SK-N-SH treated with all-trans-retinoic acid at 6 μM for 48 hours (cell line): ENCODE results near the gene WWC1.

Source experiments
- ATAC-seq: fragments of 200-7000 bp; cut with Tn5 transposase; 3 replicates; pipeline ENCODE4 v1.9.1; 2020; ENCODE audit warnings: mild to moderate bottlenecking, moderate library complexity
- ARNTL ChIP-seq: fragments of 450-650 bp; formaldehyde crosslinking; IDR thresholded peaks from 2 replicates; pipeline ENCODE4 v1.5.0; 2020; ENCODE audit warnings: low read depth, mild to moderate bottlenecking, moderate library complexity, borderline replicate concordance
- BACH2 ChIP-seq: fragments of 250-450 bp; sonication (Bioruptor Pico); IDR thresholded peaks from 2 replicates; pipeline ENCODE4 v1.9.0; 2021; ENCODE audit warnings: mild to moderate bottlenecking, borderline replicate concordance
- CREB5 ChIP-seq: fragments of 250-450 bp; sonication (Bioruptor Pico); IDR thresholded peaks from 2 replicates; pipeline ENCODE4 v1.5.1; 2020; ENCODE audit warnings: low read depth, mild to moderate bottlenecking, moderate library complexity
- CSDC2 ChIP-seq: fragments of 250-450 bp; sonication (Bioruptor Pico); IDR thresholded peaks from 2 replicates; pipeline ENCODE4 v1.5.0; 2020; ENCODE audit warnings: mild to moderate bottlenecking, moderate library complexity
- CSRNP3 ChIP-seq: fragments of 250-450 bp; sonication (Bioruptor Pico); IDR thresholded peaks from 2 replicates; pipeline ENCODE4 v1.5.1; 2021; ENCODE audit warnings: mild to moderate bottlenecking, moderate library complexity
- ESRRG ChIP-seq: fragments of 250-450 bp; sonication (Bioruptor Pico); IDR thresholded peaks from 2 replicates; pipeline ENCODE4 v1.6.1; 2021; ENCODE audit warnings: mild to moderate bottlenecking
- GLIS3 ChIP-seq: fragments of 250-450 bp; sonication (Bioruptor Pico); IDR thresholded peaks from 2 replicates; pipeline ENCODE4 v1.5.0; 2020; ENCODE audit warnings: mild to moderate bottlenecking, moderate library complexity
- ISL1 ChIP-seq: fragments of 250-450 bp; sonication (Bioruptor Pico); IDR thresholded peaks from 2 replicates; pipeline ENCODE4 v2.1.2; 2022; ENCODE audit warnings: mild to moderate bottlenecking, moderate library complexity
- OSR1 ChIP-seq: fragments of 250-450 bp; sonication (Bioruptor Pico); IDR thresholded peaks from 2 replicates; pipeline ENCODE4 v1.8.0; 2022; ENCODE audit warnings: moderate library complexity, mild to moderate bottlenecking, inconsistent platforms
- PPARA ChIP-seq: fragments of 250-450 bp; sonication (Bioruptor Pico); IDR thresholded peaks from 2 replicates; pipeline ENCODE4 v1.5.0; 2020; ENCODE audit warnings: mild to moderate bottlenecking, borderline replicate concordance
- RARB ChIP-seq: fragments of 250-450 bp; sonication (Bioruptor Pico); IDR thresholded peaks from 2 replicates; pipeline ENCODE4 v1.8.0; 2021; ENCODE audit warnings: mild to moderate bottlenecking, moderate library complexity
- SNAI2 ChIP-seq: fragments of 250-450 bp; sonication (Bioruptor Pico); IDR thresholded peaks from 2 replicates; pipeline ENCODE4 v1.5.0; 2020; ENCODE audit warnings: mild to moderate bottlenecking, moderate library complexity
- TCF4 ChIP-seq: fragments of 250-450 bp; sonication (Bioruptor Pico); IDR thresholded peaks from 2 replicates; pipeline ENCODE4 v1.8.0; 2021; ENCODE audit warnings: mild to moderate bottlenecking, moderate library complexity, borderline replicate concordance
- ZC3H10 ChIP-seq: fragments of 250-450 bp; sonication (Bioruptor Pico); IDR thresholded peaks from 2 replicates; pipeline ENCODE4 v1.5.1; 2021; ENCODE audit warnings: mild to moderate bottlenecking, moderate library complexity
- ZFP3 ChIP-seq: fragments of 250-450 bp; sonication (Bioruptor Pico); IDR thresholded peaks from 2 replicates; pipeline ENCODE4 v1.5.0; 2020; ENCODE audit warnings: mild to moderate bottlenecking, moderate library complexity
- ZFP30 ChIP-seq: fragments of 450-650 bp; formaldehyde crosslinking; IDR thresholded peaks from 2 replicates; pipeline ENCODE4 v1.5.0; 2022; ENCODE audit warnings: mild to moderate bottlenecking, moderate library complexity
- ZNF565 ChIP-seq: fragments of 450-650 bp; formaldehyde crosslinking; conservative IDR thresholded peaks from 2 replicates; pipeline ENCODE4 v1.5.0; 2020; ENCODE audit warnings: low read depth, mild to moderate bottlenecking, moderate library complexity
- ZNF70 ChIP-seq: fragments of 450-650 bp; formaldehyde crosslinking; IDR thresholded peaks from 2 replicates; pipeline ENCODE4 v1.5.0; 2020; ENCODE audit warnings: mild to moderate bottlenecking, moderate library complexity
- ZNF8 ChIP-seq: fragments of 450-650 bp; formaldehyde crosslinking; IDR thresholded peaks from 2 replicates; pipeline ENCODE4 v1.5.0; 2020; ENCODE audit warnings: mild to moderate bottlenecking, moderate library complexity
- TF ChIP-seq, protein P1 (sequence below): fragments of 250-450 bp; sonication (Bioruptor Pico); IDR thresholded peaks from 2 replicates; pipeline ENCODE4 v1.8.0; 2021; ENCODE audit warnings: low read depth, mild to moderate bottlenecking, moderate library complexity, borderline replicate concordance
- TF ChIP-seq, protein P2 (sequence below): fragments of 250-450 bp; sonication (Bioruptor Pico); IDR thresholded peaks from 2 replicates; pipeline ENCODE4 v1.8.0; 2020; ENCODE audit warnings: mild to moderate bottlenecking, moderate library complexity, borderline replicate concordance
- TF ChIP-seq, protein P3 (sequence below): fragments of 250-450 bp; sonication (Bioruptor Pico); IDR thresholded peaks from 2 replicates; pipeline ENCODE4 v1.5.0; 2020; ENCODE audit warnings: mild to moderate bottlenecking, moderate library complexity

The WWC1 gene

GRCh38 chr5:168302785-168303184, 11.3 kb downstream of the WWC1 start:
- no peak for TF ChIP-seq ISL1 (CRISPR knock-in tag)
- no peak for TF ChIP-seq ZNF70
- TF ChIP-seq CSRNP3 (CRISPR knock-in tag): no peak
- TF ChIP-seq, all 23 proteins: peak for 0

GRCh38 chr5:168303393-168304025, 12.1 kb downstream of the WWC1 start:
- no peak for ATAC-seq
- no peak for TF ChIP-seq ZC3H10 (CRISPR knock-in tag)
- no peak for TF ChIP-seq CSDC2 (CRISPR knock-in tag)
- no peak for TF ChIP-seq BACH2 (CRISPR knock-in tag)
- TF ChIP-seq ARNTL (CRISPR knock-in tag): no peak
- TF ChIP-seq CREB5 (CRISPR knock-in tag): no peak
- TF ChIP-seq ZFP30 (CRISPR knock-in tag): no peak
- TF ChIP-seq PPARA (CRISPR knock-in tag): no peak
- TF ChIP-seq, protein P1, sequence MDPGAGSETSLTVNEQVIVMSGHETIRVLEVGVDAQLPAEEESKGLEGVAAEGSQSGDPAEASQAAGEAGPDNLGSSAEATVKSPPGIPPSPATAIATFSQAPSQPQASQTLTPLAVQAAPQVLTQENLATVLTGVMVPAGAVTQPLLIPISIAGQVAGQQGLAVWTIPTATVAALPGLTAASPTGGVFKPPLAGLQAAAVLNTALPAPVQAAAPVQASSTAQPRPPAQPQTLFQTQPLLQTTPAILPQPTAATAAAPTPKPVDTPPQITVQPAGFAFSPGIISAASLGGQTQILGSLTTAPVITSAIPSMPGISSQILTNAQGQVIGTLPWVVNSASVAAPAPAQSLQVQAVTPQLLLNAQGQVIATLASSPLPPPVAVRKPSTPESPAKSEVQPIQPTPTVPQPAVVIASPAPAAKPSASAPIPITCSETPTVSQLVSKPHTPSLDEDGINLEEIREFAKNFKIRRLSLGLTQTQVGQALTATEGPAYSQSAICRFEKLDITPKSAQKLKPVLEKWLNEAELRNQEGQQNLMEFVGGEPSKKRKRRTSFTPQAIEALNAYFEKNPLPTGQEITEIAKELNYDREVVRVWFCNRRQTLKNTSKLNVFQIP (CRISPR knock-in tag): no peak
- TF ChIP-seq SNAI2: no peak
- TF ChIP-seq ZFP3: no peak
- no peak for TF ChIP-seq ESRRG (CRISPR knock-in tag)
- TF ChIP-seq, all 23 proteins: peak for 0

More at GRCh38 chr5:168302785-168303184, 11.3 kb downstream of the WWC1 start:
- no peak for ATAC-seq

DNA sequence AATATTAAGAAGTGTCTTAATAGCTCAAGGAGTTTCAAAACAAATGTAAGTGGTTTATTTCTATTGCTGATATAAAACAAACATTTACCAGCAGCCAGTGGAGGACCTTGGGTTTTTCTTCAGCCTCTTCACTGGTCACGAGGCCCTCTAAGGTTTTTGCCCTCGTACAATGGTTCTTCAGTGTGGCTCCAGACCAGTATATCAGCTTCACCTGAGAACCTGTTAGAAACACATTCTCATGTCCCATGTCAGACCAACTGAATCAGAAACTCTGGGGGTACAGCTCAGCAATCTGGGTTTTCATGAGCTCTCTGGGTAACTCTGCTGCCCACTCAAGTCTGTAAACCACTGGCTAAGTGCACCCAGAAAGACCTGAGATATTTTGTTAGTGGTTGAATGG, 12.9 kb downstream of the WWC1 start:
- ATAC-seq: no peak
- TF ChIP-seq CREB5 (CRISPR knock-in tag): no peak
- no peak for TF ChIP-seq OSR1 (CRISPR knock-in tag)
- TF ChIP-seq RARB: no peak
- no peak for TF ChIP-seq ZNF70
- TF ChIP-seq, protein P1 (CRISPR knock-in tag): no peak
- TF ChIP-seq ZNF565 (CRISPR knock-in tag): no peak
- no peak for TF ChIP-seq SNAI2
- TF ChIP-seq, protein P2, sequence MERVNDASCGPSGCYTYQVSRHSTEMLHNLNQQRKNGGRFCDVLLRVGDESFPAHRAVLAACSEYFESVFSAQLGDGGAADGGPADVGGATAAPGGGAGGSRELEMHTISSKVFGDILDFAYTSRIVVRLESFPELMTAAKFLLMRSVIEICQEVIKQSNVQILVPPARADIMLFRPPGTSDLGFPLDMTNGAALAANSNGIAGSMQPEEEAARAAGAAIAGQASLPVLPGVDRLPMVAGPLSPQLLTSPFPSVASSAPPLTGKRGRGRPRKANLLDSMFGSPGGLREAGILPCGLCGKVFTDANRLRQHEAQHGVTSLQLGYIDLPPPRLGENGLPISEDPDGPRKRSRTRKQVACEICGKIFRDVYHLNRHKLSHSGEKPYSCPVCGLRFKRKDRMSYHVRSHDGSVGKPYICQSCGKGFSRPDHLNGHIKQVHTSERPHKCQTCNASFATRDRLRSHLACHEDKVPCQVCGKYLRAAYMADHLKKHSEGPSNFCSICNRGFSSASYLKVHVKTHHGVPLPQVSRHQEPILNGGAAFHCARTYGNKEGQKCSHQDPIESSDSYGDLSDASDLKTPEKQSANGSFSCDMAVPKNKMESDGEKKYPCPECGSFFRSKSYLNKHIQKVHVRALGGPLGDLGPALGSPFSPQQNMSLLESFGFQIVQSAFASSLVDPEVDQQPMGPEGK: no peak
- TF ChIP-seq GLIS3 (CRISPR knock-in tag): no peak
- TF ChIP-seq ISL1 (CRISPR knock-in tag): no peak
- no peak for TF ChIP-seq ZFP30 (CRISPR knock-in tag)
- TF ChIP-seq ZFP3: no peak
- no peak for TF ChIP-seq ARNTL (CRISPR knock-in tag)
- no peak for TF ChIP-seq CSRNP3 (CRISPR knock-in tag)
- TF ChIP-seq ZNF8: no peak
- no peak for TF ChIP-seq CSDC2 (CRISPR knock-in tag)
- TF ChIP-seq ZC3H10 (CRISPR knock-in tag): no peak
- TF ChIP-seq, protein P3, sequence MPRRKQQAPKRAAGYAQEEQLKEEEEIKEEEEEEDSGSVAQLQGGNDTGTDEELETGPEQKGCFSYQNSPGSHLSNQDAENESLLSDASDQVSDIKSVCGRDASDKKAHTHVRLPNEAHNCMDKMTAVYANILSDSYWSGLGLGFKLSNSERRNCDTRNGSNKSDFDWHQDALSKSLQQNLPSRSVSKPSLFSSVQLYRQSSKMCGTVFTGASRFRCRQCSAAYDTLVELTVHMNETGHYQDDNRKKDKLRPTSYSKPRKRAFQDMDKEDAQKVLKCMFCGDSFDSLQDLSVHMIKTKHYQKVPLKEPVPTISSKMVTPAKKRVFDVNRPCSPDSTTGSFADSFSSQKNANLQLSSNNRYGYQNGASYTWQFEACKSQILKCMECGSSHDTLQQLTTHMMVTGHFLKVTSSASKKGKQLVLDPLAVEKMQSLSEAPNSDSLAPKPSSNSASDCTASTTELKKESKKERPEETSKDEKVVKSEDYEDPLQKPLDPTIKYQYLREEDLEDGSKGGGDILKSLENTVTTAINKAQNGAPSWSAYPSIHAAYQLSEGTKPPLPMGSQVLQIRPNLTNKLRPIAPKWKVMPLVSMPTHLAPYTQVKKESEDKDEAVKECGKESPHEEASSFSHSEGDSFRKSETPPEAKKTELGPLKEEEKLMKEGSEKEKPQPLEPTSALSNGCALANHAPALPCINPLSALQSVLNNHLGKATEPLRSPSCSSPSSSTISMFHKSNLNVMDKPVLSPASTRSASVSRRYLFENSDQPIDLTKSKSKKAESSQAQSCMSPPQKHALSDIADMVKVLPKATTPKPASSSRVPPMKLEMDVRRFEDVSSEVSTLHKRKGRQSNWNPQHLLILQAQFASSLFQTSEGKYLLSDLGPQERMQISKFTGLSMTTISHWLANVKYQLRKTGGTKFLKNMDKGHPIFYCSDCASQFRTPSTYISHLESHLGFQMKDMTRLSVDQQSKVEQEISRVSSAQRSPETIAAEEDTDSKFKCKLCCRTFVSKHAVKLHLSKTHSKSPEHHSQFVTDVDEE (CRISPR knock-in tag): no peak
- TF ChIP-seq TCF4 (CRISPR knock-in tag): no peak
- TF ChIP-seq PPARA (CRISPR knock-in tag): no peak
